DMS53 treated with DMSO at 0.1 percent for 48 hours (cell line): Measurements from ENCODE around the gene DENND5B.
A peak's percentile ranks its signal among the peaks of the same experiment; 100 is the strongest.
"Not testable (repeated sequence)": the region's sequence is repeated elsewhere in the genome, so short reads cannot be mapped to it uniquely, and the experiment has no call there.

Source experiments
- DNase-seq: peaks from one replicate; lab custom pipeline; 2025; ENCODE audit not compliant: unreplicated experiment; lab: John Stamatoyannopoulos, UW

Gene DENND5B

GRCh38 chr12:31475610-31476009, 115.3 kb downstream of the DENND5B start:
- not testable (repeated sequence) for DNase-seq

GRCh38 chr12:31474751-31475150, 116.2 kb downstream of the DENND5B start:
- no peak for DNase-seq

GRCh38 chr12:31471823-31472222, 119.1 kb downstream of the DENND5B start:
- DNase-seq: no peak

GRCh38 chr12:31471051-31471450, 119.9 kb downstream of the DENND5B start:
- no peak for DNase-seq

GRCh38 chr12:31470459-31470858, 120.5 kb downstream of the DENND5B start:
- no peak for DNase-seq

- DNase-seq: no peak
Observed at GRCh38 chr12:31466768-31467167, 124.2 kb downstream of the DENND5B start.

GRCh38 chr12:31465002-31465401, 125.9 kb downstream of the DENND5B start:
- no peak for DNase-seq

GRCh38 chr12:31460024-31460423, 130.9 kb downstream of the DENND5B start:
- no peak for DNase-seq

- no peak for DNase-seq
Observed at GRCh38 chr12:31456562-31456961, 134.4 kb downstream of the DENND5B start.

GRCh38 chr12:31444736-31445135, 146.2 kb downstream of the DENND5B start:
- DNase-seq: no peak

GRCh38 chr12:31440586-31440985, 150.3 kb downstream of the DENND5B start:
- no peak for DNase-seq

- no peak for DNase-seq
Observed at GRCh38 chr12:31440134-31440533, 150.8 kb downstream of the DENND5B start.

GRCh38 chr12:31431721-31432240, 159.2 kb downstream of the DENND5B start:
- DNase-seq: no peak

GRCh38 chr12:31423405-31423804, 167.5 kb downstream of the DENND5B start:
- no peak for DNase-seq

- DNase-seq: no peak
Observed at GRCh38 chr12:31412292-31412801, 178.6 kb downstream of the DENND5B start.

GRCh38 chr12:31408763-31409162, 182.2 kb downstream of the DENND5B start:
- DNase-seq: no peak

GRCh38 chr12:31407562-31407961, 183.4 kb downstream of the DENND5B start:
- DNase-seq: no peak

GRCh38 chr12:31406345-31406744, 184.6 kb downstream of the DENND5B start:
- DNase-seq: no peak

- DNase-seq: no peak
Observed at GRCh38 chr12:31405021-31405420, 185.9 kb downstream of the DENND5B start.

- peak; percentile 94 for DNase-seq
Observed at GRCh38 chr12:31403099-31403607, 187.8 kb downstream of the DENND5B start.

- DNase-seq: no peak
Observed at GRCh38 chr12:31393004-31393550, 197.9 kb downstream of the DENND5B start.

- no peak for DNase-seq
Observed at GRCh38 chr12:31390991-31391390, 199.9 kb downstream of the DENND5B start.

GRCh38 chr12:31388713-31389112, 202.2 kb downstream of the DENND5B start:
- no peak for DNase-seq
